ENCODE measurements around the gene THSD4.

The THSD4 gene

GRCh38 chr15:71440489-71441110, 325.3 kb downstream of the THSD4 start:
- Histone ChIP-seq H3K4me3 (ENCODE audit: low read depth in 1 of 2, low read length in 2 of 2) (no peak overlapping the region), H3K27me3 (ENCODE audit: low read depth, low read length) (no peaks in the 10 kb centered on the region), H3K27ac (ENCODE audit: low read length) (no peak overlapping the region), H3K4me1 (ENCODE audit: control insufficient read depth in 1 of 2, insufficient read depth in 2 of 2, low read length in 2 of 2) (peaks cover 0 to 6% of the 10 kb centered on the region in 2 donors), H3K36me3 (ENCODE audit: control insufficient read depth in 1 of 2, insufficient read depth in 2 of 2, low read length in 2 of 2) (no peaks in the 10 kb centered on the region), H3K9me3 (ENCODE audit: control insufficient read depth in 1 of 2, low read length in 2 of 2) (no peaks in the 10 kb centered on the region)

- Histone ChIP-seq H3K4me3 (ENCODE audit: low read depth in 1 of 2, low read length in 2 of 2) (no peak overlapping the region), H3K36me3 (ENCODE audit: control insufficient read depth in 1 of 2, insufficient read depth in 2 of 2, low read length in 2 of 2) (no peaks in the 10 kb centered on the region), H3K9me3 (ENCODE audit: control insufficient read depth in 1 of 2, low read length in 2 of 2) (no peaks in the 10 kb centered on the region), H3K4me1 (ENCODE audit: control insufficient read depth in 1 of 2, insufficient read depth in 2 of 2, low read length in 2 of 2) (peaks cover 3 to 6% of the 10 kb centered on the region in 2 donors), H3K27me3 (ENCODE audit: low read depth, low read length) (no peaks in the 10 kb centered on the region), H3K27ac (ENCODE audit: low read length) (no peak overlapping the region)
Observed at GRCh38 chr15:71443538-71443937, 328.3 kb downstream of the THSD4 start.

- Histone ChIP-seq H3K27ac (ENCODE audit: low read length) (no peak overlapping the region), H3K27me3 (ENCODE audit: low read depth, low read length) (no peaks in the 10 kb centered on the region), H3K9me3 (ENCODE audit: control insufficient read depth in 1 of 2, low read length in 2 of 2) (no peaks in the 10 kb centered on the region), H3K4me3 (ENCODE audit: low read depth in 1 of 2, low read length in 2 of 2) (no peak overlapping the region), H3K36me3 (ENCODE audit: control insufficient read depth in 1 of 2, insufficient read depth in 2 of 2, low read length in 2 of 2) (no peaks in the 10 kb centered on the region), H3K4me1 (ENCODE audit: control insufficient read depth in 1 of 2, insufficient read depth in 2 of 2, low read length in 2 of 2) (peaks cover 3 to 6% of the 10 kb centered on the region in 2 donors)
Observed at GRCh38 chr15:71444032-71444810, 328.9 kb downstream of the THSD4 start.

- Histone ChIP-seq H3K9me3 (ENCODE audit: control insufficient read depth in 1 of 2, low read length in 2 of 2) (no peaks in the 10 kb centered on the region), H3K4me3 (ENCODE audit: low read depth in 1 of 2, low read length in 2 of 2) (no peak overlapping the region), H3K27me3 (ENCODE audit: low read depth, low read length) (no peaks in the 10 kb centered on the region), H3K4me1 (ENCODE audit: control insufficient read depth in 1 of 2, insufficient read depth in 2 of 2, low read length in 2 of 2) (peaks cover 3 to 6% of the 10 kb centered on the region in 2 donors), H3K27ac (ENCODE audit: low read length) (no peak overlapping the region), H3K36me3 (ENCODE audit: control insufficient read depth in 1 of 2, insufficient read depth in 2 of 2, low read length in 2 of 2) (no peaks in the 10 kb centered on the region)
Observed at GRCh38 chr15:71444866-71445590, 329.8 kb downstream of the THSD4 start.

DNA sequence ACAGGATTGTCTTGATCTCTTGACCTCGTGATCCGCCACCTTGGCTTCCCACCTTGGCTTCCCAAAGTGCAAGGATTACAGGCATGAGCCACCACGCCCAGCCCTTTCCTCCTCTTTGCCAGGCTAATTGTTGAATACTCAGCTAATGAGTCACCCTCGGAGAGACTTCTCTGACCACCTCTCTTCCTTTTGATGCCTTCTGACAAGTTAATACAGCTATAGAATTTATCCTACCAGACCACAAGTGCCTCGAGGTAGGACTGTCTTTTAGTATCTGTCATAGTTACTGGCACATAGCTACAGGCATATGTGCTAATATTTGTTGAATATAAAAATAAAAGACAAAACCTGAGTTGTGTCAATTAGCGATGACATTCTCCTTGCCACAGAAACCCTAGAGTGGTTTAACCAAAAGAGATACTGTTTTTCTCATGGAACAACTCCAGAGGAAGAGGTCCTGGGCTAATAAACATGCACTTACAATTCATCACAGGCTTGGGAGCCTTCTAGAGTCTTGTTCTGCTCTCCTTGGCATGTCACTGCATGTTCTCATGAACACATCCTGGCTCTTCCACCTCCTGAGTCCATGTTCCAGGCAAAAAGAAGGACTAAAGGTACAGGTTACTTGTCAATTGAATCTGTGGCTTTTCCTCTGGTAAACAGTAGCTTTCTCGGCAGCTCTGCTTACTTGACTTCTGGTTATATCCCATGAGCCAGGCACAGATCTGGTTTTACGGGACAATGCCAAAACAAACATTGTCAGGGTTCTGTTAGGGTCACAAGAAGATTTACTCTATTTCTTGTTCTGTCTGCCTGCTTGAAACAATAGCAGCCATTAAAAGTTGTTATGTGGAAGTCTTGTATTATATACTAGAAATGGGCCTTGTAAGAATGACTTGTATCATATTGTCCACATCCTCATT, 332.3 kb downstream of the THSD4 start:
- Histone ChIP-seq H3K9me3 (ENCODE audit: control insufficient read depth in 1 of 2, low read length in 2 of 2) (no peaks in the 10 kb centered on the region), H3K4me3 (ENCODE audit: low read depth in 1 of 2, low read length in 2 of 2) (no peak overlapping the region), H3K27ac (ENCODE audit: low read length) (no peak overlapping the region), H3K36me3 (ENCODE audit: control insufficient read depth in 1 of 2, insufficient read depth in 2 of 2, low read length in 2 of 2) (no peaks in the 10 kb centered on the region), H3K4me1 (ENCODE audit: control insufficient read depth in 1 of 2, insufficient read depth in 2 of 2, low read length in 2 of 2) (peaks cover 3 to 6% of the 10 kb centered on the region in 2 donors), H3K27me3 (ENCODE audit: low read depth, low read length) (no peaks in the 10 kb centered on the region)

GRCh38 chr15:71448688-71449114, 333.4 kb downstream of the THSD4 start:
- Histone ChIP-seq H3K27me3 (ENCODE audit: low read depth, low read length) (no peaks in the 10 kb centered on the region), H3K9me3 (ENCODE audit: control insufficient read depth in 1 of 2, low read length in 2 of 2) (no peaks in the 10 kb centered on the region), H3K27ac (ENCODE audit: low read length) (no peak overlapping the region), H3K36me3 (ENCODE audit: control insufficient read depth in 1 of 2, insufficient read depth in 2 of 2, low read length in 2 of 2) (no peaks in the 10 kb centered on the region), H3K4me1 (ENCODE audit: control insufficient read depth in 1 of 2, insufficient read depth in 2 of 2, low read length in 2 of 2) (peaks cover under 1 to 3% of the 10 kb centered on the region in 2 donors), H3K4me3 (ENCODE audit: low read depth in 1 of 2, low read length in 2 of 2) (no peak overlapping the region)

DNA sequence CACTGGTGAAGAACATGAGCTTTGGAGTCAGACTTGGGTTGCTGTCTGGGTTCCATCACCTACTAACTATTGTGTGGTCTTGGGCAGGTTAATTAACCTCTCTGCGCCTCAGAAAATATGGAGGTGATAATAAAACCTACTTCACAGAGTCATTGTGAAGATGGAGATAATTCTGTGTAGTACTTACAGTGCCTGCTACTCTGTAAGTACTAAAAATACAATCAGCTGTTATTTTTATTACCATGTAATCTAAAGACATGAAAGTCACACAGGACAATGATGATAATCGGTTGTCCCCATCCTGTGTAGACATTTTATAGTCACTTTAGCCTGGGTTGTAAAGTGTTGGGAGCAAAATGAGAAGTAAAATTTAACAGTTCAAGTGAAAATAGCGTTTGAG, 334.1 kb downstream of the THSD4 start:
- no peak overlapping the region for H3K27ac ChIP-seq (ENCODE audit: low read length)
- peaks cover 0 to 3% of the 10 kb centered on the region in 2 donors for H3K4me1 ChIP-seq (ENCODE audit: control insufficient read depth in 1 of 2, insufficient read depth in 2 of 2, low read length in 2 of 2)
- H3K4me3 ChIP-seq (ENCODE audit: low read depth in 1 of 2, low read length in 2 of 2) = no peak overlapping the region
- no peaks in the 10 kb centered on the region for H3K9me3 ChIP-seq (ENCODE audit: control insufficient read depth in 1 of 2, low read length in 2 of 2)
- H3K36me3 ChIP-seq (ENCODE audit: control insufficient read depth in 1 of 2, insufficient read depth in 2 of 2, low read length in 2 of 2) = no peaks in the 10 kb centered on the region
- H3K27me3 ChIP-seq (ENCODE audit: low read depth, low read length) = no peaks in the 10 kb centered on the region

DNA sequence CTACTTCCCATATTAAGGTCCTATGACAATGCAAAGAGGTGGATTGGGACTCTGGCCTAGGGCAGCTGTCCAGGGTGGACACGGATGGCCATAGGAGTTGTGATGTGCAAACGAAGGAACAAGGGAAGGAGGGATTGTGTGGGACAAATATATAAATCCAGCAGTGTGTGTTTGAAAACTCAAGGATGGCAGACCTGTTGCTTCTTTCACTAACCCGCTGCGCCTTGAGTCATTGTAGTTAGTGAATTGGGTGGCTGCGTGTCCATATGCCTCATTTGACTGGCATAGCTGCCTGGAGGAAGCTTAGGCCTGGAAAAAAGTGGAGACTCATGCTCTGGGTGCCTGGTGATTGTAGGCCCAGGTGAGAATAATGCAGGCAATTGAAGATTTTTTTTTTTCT, 334.7 kb downstream of the THSD4 start:
- Histone ChIP-seq H3K4me1 (ENCODE audit: control insufficient read depth in 1 of 2, insufficient read depth in 2 of 2, low read length in 2 of 2) (peaks cover 0 to 3% of the 10 kb centered on the region in 2 donors), H3K9me3 (ENCODE audit: control insufficient read depth in 1 of 2, low read length in 2 of 2) (no peaks in the 10 kb centered on the region), H3K4me3 (ENCODE audit: low read depth in 1 of 2, low read length in 2 of 2) (no peak overlapping the region), H3K36me3 (ENCODE audit: control insufficient read depth in 1 of 2, insufficient read depth in 2 of 2, low read length in 2 of 2) (no peaks in the 10 kb centered on the region), H3K27me3 (ENCODE audit: low read depth, low read length) (no peaks in the 10 kb centered on the region), H3K27ac (ENCODE audit: low read length) (no peak overlapping the region)

DNA sequence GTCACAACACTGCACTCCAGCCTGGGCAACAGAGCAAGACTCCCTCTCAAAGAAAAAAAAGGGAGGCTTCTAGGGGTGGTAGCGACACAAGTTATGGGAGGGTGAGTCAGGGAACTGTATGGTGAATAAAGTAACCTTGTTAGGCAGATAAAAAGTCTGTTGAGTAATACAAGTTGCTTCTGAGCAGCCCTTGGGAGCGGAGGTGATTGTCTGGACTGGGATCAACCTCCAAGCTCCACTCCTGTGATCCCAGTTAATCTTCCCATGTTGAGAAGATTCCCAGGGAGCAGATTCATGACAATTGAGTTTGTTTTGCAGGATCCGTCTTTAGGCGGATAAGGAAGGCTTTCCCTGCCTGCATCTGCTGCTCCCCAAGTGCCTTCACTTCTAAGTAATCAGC, 335.9 kb downstream of the THSD4 start:
- H3K4me3 ChIP-seq (ENCODE audit: low read depth in 1 of 2, low read length in 2 of 2) = no peak overlapping the region
- H3K9me3 ChIP-seq (ENCODE audit: control insufficient read depth in 1 of 2, low read length in 2 of 2) = no peaks in the 10 kb centered on the region
- H3K4me1 ChIP-seq (ENCODE audit: control insufficient read depth in 1 of 2, insufficient read depth in 2 of 2, low read length in 2 of 2) = peaks cover 0 to 3% of the 10 kb centered on the region in 2 donors
- H3K36me3 ChIP-seq (ENCODE audit: control insufficient read depth in 1 of 2, insufficient read depth in 2 of 2, low read length in 2 of 2) = no peaks in the 10 kb centered on the region
- no peaks in the 10 kb centered on the region for H3K27me3 ChIP-seq (ENCODE audit: low read depth, low read length)
- no peak overlapping the region for H3K27ac ChIP-seq (ENCODE audit: low read length)

- Histone ChIP-seq H3K27me3 (ENCODE audit: low read depth, low read length) (no peaks in the 10 kb centered on the region), H3K9me3 (ENCODE audit: control insufficient read depth in 1 of 2, low read length in 2 of 2) (no peaks in the 10 kb centered on the region), H3K4me3 (ENCODE audit: low read depth in 1 of 2, low read length in 2 of 2) (no peak overlapping the region), H3K27ac (ENCODE audit: low read length) (no peak overlapping the region), H3K36me3 (ENCODE audit: control insufficient read depth in 1 of 2, insufficient read depth in 2 of 2, low read length in 2 of 2) (no peaks in the 10 kb centered on the region), H3K4me1 (ENCODE audit: control insufficient read depth in 1 of 2, insufficient read depth in 2 of 2, low read length in 2 of 2) (no peaks in the 10 kb centered on the region)
Observed at GRCh38 chr15:71452893-71453292, 337.6 kb downstream of the THSD4 start.
